ENCODE data around the gene KRTAP20-4.

Gene KRTAP20-4

GRCh38 chr21:30652891-30653290, 32.5 kb downstream of the KRTAP20-4 start:
- no peak for DNase-seq (ENCODE audit: low read depth in 2 of 2)

- no peak for DNase-seq (ENCODE audit: low read depth in 2 of 2)
Observed at GRCh38 chr21:30668776-30669175, 48.3 kb downstream of the KRTAP20-4 start.
